IMR-90 (cell line): ENCODE data around the gene PLTP. TPM values are rescaled to one million over a fixed set of nuclear protein-coding genes. Genes with fewer than 3 reads are reported as not detected.
"Not testable (repeated sequence)": the region's sequence is repeated elsewhere in the genome, so short reads cannot be mapped to it uniquely, and the experiment has no call there.

Source experiments
- ATAC-seq: fragments of 200-7000 bp; cut with Tn5 transposase; 2 replicates; pipeline ENCODE4 v1.9.1; 2020; ENCODE audit warnings: low read depth, mild to moderate bottlenecking, moderate library complexity
- BruUV-seq: library from RNA; stranded (reverse); fragments of 400-500 nt; replicated peaks from 2 replicates; lab custom pipeline; 2021; lab: Mats Ljungman, UMichigan
- CTCF ChIA-PET: fragments of 300-600 bp; formaldehyde crosslinking; extraction: SDS; loops from one replicate; lab custom pipeline; 2021; ENCODE audit warnings: antibody characterized with exemption; lab: Yijun Ruan, JAX
- POLR2A ChIA-PET: fragments of 300-600 bp; sonication (Branson Sonifier 250); formaldehyde crosslinking; loops from one replicate; lab custom pipeline; 2022; ENCODE audit warnings: antibody characterized with exemption; ENCODE audit not compliant: unreplicated experiment; lab: Charles Lee
- DNase-seq: peaks from one replicate; pipeline ENCODE4 v3.0.0; 2013
- H2AFZ ChIP-seq: replicated peaks from 2 replicates; pipeline ENCODE3; 2013; ENCODE audit warnings: low read length, mild to moderate bottlenecking; ENCODE audit not compliant: poor library complexity
- H2AK5ac ChIP-seq: 2 replicates; pipeline ENCODE4 v1.6.1; 2013; ENCODE audit warnings: low read depth, low read length, inconsistent platforms
- H2AK9ac ChIP-seq: replicated peaks from 2 replicates; pipeline ENCODE3; 2013; ENCODE audit warnings: mild to moderate bottlenecking, low read depth, low read length, moderate library complexity; ENCODE audit not compliant: poor library complexity
- H2BK120ac ChIP-seq: 2 replicates; pipeline ENCODE4 v1.6.1; 2013; ENCODE audit warnings: low read depth, low read length, inconsistent platforms
- H2BK15ac ChIP-seq: 3 replicates; pipeline ENCODE4 v1.6.1; 2013; ENCODE audit warnings: low read depth, low read length, inconsistent platforms
- H2BK20ac ChIP-seq: 2 replicates; pipeline ENCODE4 v1.6.1; 2013; ENCODE audit warnings: low read depth, mild to moderate bottlenecking, inconsistent platforms, low read length, moderate library complexity
- H2BK5ac ChIP-seq: 2 replicates; pipeline ENCODE4 v1.6.1; 2013; ENCODE audit warnings: mild to moderate bottlenecking, low read depth, low read length, inconsistent platforms; ENCODE audit not compliant: poor library complexity, severe bottlenecking
- H3K14ac ChIP-seq: replicated peaks from 2 replicates; pipeline ENCODE4 v1.6.1; 2013; ENCODE audit warnings: low read depth, low read length, inconsistent platforms
- H3K18ac ChIP-seq: 2 replicates; pipeline ENCODE4 v1.6.1; 2013; ENCODE audit warnings: low read depth, low read length, control low read depth
- H3K23ac ChIP-seq: 2 replicates; pipeline ENCODE4 v1.6.1; 2013; ENCODE audit warnings: low read depth, low read length, inconsistent platforms
- H3K27ac ChIP-seq: 2 replicates; pipeline ENCODE4 v1.5.1; 2013; ENCODE audit warnings: mild to moderate bottlenecking, control low read depth, low read length; ENCODE audit not compliant: insufficient read depth
- H3K27me3 ChIP-seq: 2 replicates; pipeline ENCODE4 v1.6.1; 2013; ENCODE audit warnings: low read length; ENCODE audit not compliant: control insufficient read depth, insufficient read depth
- H3K36me3 ChIP-seq: 2 replicates; pipeline ENCODE4 v1.6.1; 2013; ENCODE audit warnings: low read length, mixed read lengths; ENCODE audit not compliant: control insufficient read depth, insufficient read depth
- H3K4ac ChIP-seq: 2 replicates; pipeline ENCODE4 v1.6.1; 2013; ENCODE audit warnings: low read depth, low read length, inconsistent platforms
- H3K4me1 ChIP-seq: 2 replicates; pipeline ENCODE4 v1.6.1; 2013; ENCODE audit warnings: low read length, mixed read lengths; ENCODE audit not compliant: control insufficient read depth, insufficient read depth
- H3K4me2 ChIP-seq: 2 replicates; pipeline ENCODE4 v1.6.1; 2013; ENCODE audit warnings: low read depth, mild to moderate bottlenecking, control low read depth, low read length, moderate library complexity
- H3K4me3 ChIP-seq: 2 replicates; pipeline ENCODE4 v1.5.1; 2013; ENCODE audit warnings: low read depth, mild to moderate bottlenecking, control low read depth, low read length, moderate library complexity; ENCODE audit not compliant: insufficient read depth
- H3K56ac ChIP-seq: 2 replicates; pipeline ENCODE4 v1.6.1; 2013; ENCODE audit warnings: low read length, inconsistent platforms; ENCODE audit not compliant: insufficient read depth; ENCODE audit errors: extremely low read depth
- H3K79me1 ChIP-seq, 2 experiments: 2 replicates each; pipeline ENCODE4 v1.6.1; 2013; ENCODE audit warnings: low read length in 2 of 2, inconsistent platforms in 1 of 2, low read depth in 1 of 2
- H3K9ac ChIP-seq: 2 replicates; pipeline ENCODE4 v1.6.1; 2013; ENCODE audit warnings: low read depth, low read length, control low read depth
- H3K9me1 ChIP-seq: 2 replicates; pipeline ENCODE4 v1.6.1; 2013; ENCODE audit warnings: low read length, inconsistent platforms; ENCODE audit not compliant: insufficient read depth
- H3K9me3 ChIP-seq: 2 replicates; pipeline ENCODE4 v1.6.1; 2013; ENCODE audit warnings: low read length; ENCODE audit not compliant: control insufficient read depth, insufficient read depth
- H4K20me1 ChIP-seq: 2 replicates; pipeline ENCODE4 v1.6.1; 2013; ENCODE audit warnings: low read length, inconsistent platforms; ENCODE audit not compliant: insufficient read depth
- H4K5ac ChIP-seq: 2 replicates; pipeline ENCODE4 v1.6.1; 2013; ENCODE audit warnings: mild to moderate bottlenecking, low read depth, low read length, control low read depth
- H4K8ac ChIP-seq, 2 experiments: 2 replicates each; pipeline ENCODE4 v1.6.1; 2013; ENCODE audit warnings: low read depth in 2 of 2, low read length in 2 of 2, control low read depth in 1 of 2, inconsistent platforms in 1 of 2
- H4K91ac ChIP-seq: 2 replicates; pipeline ENCODE4 v1.6.1; 2013; ENCODE audit warnings: low read depth, low read length, inconsistent platforms; ENCODE audit not compliant: insufficient read depth
- WGBS, 2 experiments: methylation state at CpG; one replicate each; pipeline versions ENCODE4 v1.1.5 to v1.1.7; 2013; ENCODE audit warnings: missing lambda C conversion rate in 2 of 2; ENCODE audit not compliant: insufficient read length in 1 of 2; ENCODE audit errors: extremely low coverage in 2 of 2; 5-methylcytosine and 5-hydroxymethylcytosine counted together
- dilution Hi-C: fragments of 300-500 bp; cut with HindIII; formaldehyde crosslinking; loops from one replicate; pipeline ENCODE4 v1.14.3; 2018; ENCODE audit warnings: low sequenced_read_pairs; ENCODE audit not compliant: unreplicated experiment
- in situ Hi-C: fragments of 300-500 bp; cut with MboI; formaldehyde crosslinking; loops from 3 replicates; pipeline ENCODE4 v1.14.3; 2019; ENCODE audit warnings: low sequenced_read_pairs, inconsistent platforms, mixed read lengths
- intact Hi-C: fragments of 100-400 bp; cut with micrococcal nuclease; formaldehyde crosslinking; loops from 2 replicates; pipeline ENCODE4 v1.10.0; 2022
- polyA plus RNA-seq, 3 experiments: library from polyadenylated mRNA; depleted of rRNA; stranded (reverse); fragments of >200 nt; gene quantifications; 2 replicates each; pipeline ENCODE4 v1.2.3, GENCODE V29; 2012; ENCODE audit warnings: low replicate concordance in 1 of 3
- total RNA-seq: library from RNA; depleted of rRNA; stranded (reverse); fragments of >200 nt; gene quantifications from 2 replicates; pipeline ENCODE4 v1.2.3, GENCODE V29; 2012

The PLTP gene
- total and polyA plus RNA-seq, 2 of the 4 experiments (the other 2 are of a cell fraction) = 5.4 to 55.8 TPM

DNA sequence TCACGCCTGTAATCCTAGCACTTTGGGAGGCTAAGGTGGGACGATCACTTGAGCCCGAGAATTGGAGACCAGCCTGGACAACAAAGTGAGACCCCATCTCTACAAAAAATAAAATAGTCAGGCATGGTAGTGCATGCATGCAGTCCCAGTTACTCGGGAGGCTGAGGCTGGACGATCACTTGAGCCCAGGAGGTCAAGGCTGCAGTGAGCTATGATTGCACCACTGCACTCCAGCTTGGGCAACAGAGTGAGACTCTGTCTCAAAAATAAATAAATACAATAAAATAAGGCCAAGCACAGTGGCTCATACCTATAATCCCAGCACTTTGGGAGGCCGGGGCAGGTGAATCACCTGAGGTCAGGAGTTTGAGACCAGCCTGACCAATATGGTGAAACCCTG is 10.6 kb downstream of the PLTP start:
- H2BK120ac ChIP-seq, H2AK5ac ChIP-seq, H3K4me3 ChIP-seq, H4K91ac ChIP-seq, H3K9me3 ChIP-seq, H3K4ac ChIP-seq, H2BK5ac ChIP-seq, H3K79me1 ChIP-seq, H2BK20ac ChIP-seq, H3K4me1 ChIP-seq, H4K5ac ChIP-seq, H2AFZ ChIP-seq, H3K4me2 ChIP-seq, H3K9ac ChIP-seq, H2BK15ac ChIP-seq, H3K27ac ChIP-seq, H3K27me3 ChIP-seq, H2AK9ac ChIP-seq, H4K20me1 ChIP-seq, H3K14ac ChIP-seq, DNase-seq, H3K23ac ChIP-seq, CTCF ChIA-PET, ATAC-seq, dilution Hi-C loops, intact Hi-C loops, H4K8ac ChIP-seq, BruUV-seq, H3K18ac ChIP-seq, H3K56ac ChIP-seq: not testable (repeated sequence)
- Histone ChIP-seq H3K36me3 (peaks cover 53% of the 10 kb centered on the region), H3K9me1 (peaks cover 12% of the 10 kb centered on the region)
- in situ Hi-C loops = loop anchor here (25.0 kb wide), 1 partner anchor 564 kb away; the partner anchor contains the start of gene SDC4
- POLR2A ChIA-PET = interaction anchor here (0.7 kb wide), 1 partner anchor 12 kb away, joined by 10 read pairs; no protein-coding TSS in a partner anchor
- no CpG with 5 or more reads among the region's 6 CpGs for WGBS, 2 experiments
